OCI-LY3 (cell line): ENCODE results near the gene YAF2.

ENCODE experiments used
- H2AFZ ChIP-seq: fragments of 200-600, 300-600 bp; shearing (Covaris generic); 2 replicates; pipeline ENCODE4 v1.6.0; 2014; ENCODE audit warnings: antibody characterized with exemption, low read depth, low read length
- H3K27ac ChIP-seq: fragments of 200-600, 300-600 bp; sonication (generic); 2 replicates; pipeline ENCODE4 v1.5.1; 2014; ENCODE audit warnings: mild to moderate bottlenecking, low read length, moderate library complexity, mixed read lengths
- H3K27me3 ChIP-seq: fragments of 200-600, 300-600 bp; sonication (generic); 2 replicates; pipeline ENCODE4 v1.6.1; 2014; ENCODE audit warnings: low read depth, low read length, mixed read lengths
- H3K36me3 ChIP-seq: fragments of 200-600, 300-600 bp; sonication (generic); replicated peaks from 2 replicates; pipeline ENCODE3; 2014; ENCODE audit warnings: low read depth, low read length, mixed read lengths
- H3K4me1 ChIP-seq: fragments of 300-600, 200-600 bp; sonication (generic); 2 replicates; pipeline ENCODE4 v1.6.1; 2014; ENCODE audit warnings: low read length, mixed read lengths
- H3K4me2 ChIP-seq: fragments of 200-600, 300-600 bp; sonication (generic); 2 replicates; pipeline ENCODE4 v1.6.1; 2014; ENCODE audit warnings: low read length, mixed read lengths
- H3K4me3 ChIP-seq: fragments of 300-600, 200-600 bp; sonication (generic); 2 replicates; pipeline ENCODE4 v1.5.1; 2014; ENCODE audit warnings: antibody characterized with exemption, mild to moderate bottlenecking, low read length, moderate library complexity
- H3K79me2 ChIP-seq: fragments of 300-600, 200-600 bp; shearing (Covaris generic); 2 replicates; pipeline ENCODE4 v1.6.1; 2014; ENCODE audit warnings: mild to moderate bottlenecking, low read length, mixed read lengths
- H3K9ac ChIP-seq: fragments of 300-600, 200-600 bp; shearing (Covaris generic); 2 replicates; pipeline ENCODE4 v1.6.0; 2014; ENCODE audit warnings: mild to moderate bottlenecking, low read length, moderate library complexity
- H3K9me3 ChIP-seq: fragments of 200-600, 300-600 bp; shearing (Covaris generic); 2 replicates; pipeline ENCODE4 v1.6.1; 2014; ENCODE audit warnings: low read length, mixed read lengths; ENCODE audit not compliant: insufficient read depth
- H4K20me1 ChIP-seq: fragments of 200-600, 300-600 bp; sonication (generic); 2 replicates; pipeline ENCODE4 v1.6.1; 2016; ENCODE audit warnings: low read length, mixed read lengths; ENCODE audit not compliant: insufficient read depth
- EZH2phosphoT487 ChIP-seq: fragments of 200-600 bp; shearing (Covaris generic); IDR thresholded peaks from 2 replicates; pipeline ENCODE4 v1.6.1; 2018; ENCODE audit warnings: antibody characterized with exemption, mixed run types, low read depth
- TF ChIP-seq, protein P1 (sequence below): fragments of 200-600, 300-600 bp; sonication (generic); IDR thresholded peaks from 2 replicates; pipeline ENCODE4 v1.5.1; 2014; ENCODE audit warnings: antibody characterized with exemption, low read length, low read depth

The YAF2 gene

DNA sequence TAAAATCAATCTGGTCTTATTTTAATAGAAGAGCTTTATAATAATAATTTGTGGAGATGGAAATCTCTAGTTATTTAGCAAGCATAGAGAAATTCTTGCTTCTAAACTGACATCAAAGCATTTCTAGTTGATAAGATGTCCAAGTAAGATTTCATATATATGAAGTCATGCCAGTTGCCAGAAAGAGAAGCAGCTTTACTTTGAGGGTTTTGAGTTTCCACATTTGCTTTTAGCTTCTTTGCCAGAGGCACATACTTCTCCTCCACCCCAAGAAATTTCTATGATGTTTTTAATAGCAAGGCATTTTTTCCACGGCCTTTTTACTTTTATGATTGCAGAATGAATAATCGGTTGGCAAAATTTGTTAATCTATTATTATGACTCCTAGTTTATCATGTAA lies 24.2 kb upstream of the YAF2 start:
- H3K4me2 ChIP-seq, result peak overlapping the region; percentile 55
- H3K9ac ChIP-seq, result no peak overlapping the region
- peaks cover 10% of the 10 kb centered on the region for H3K4me1 ChIP-seq
- H3K9me3 ChIP-seq, result no peaks in the 10 kb centered on the region
- TF ChIP-seq EZH2phosphoT487, result no peak
- TF ChIP-seq, protein P1, sequence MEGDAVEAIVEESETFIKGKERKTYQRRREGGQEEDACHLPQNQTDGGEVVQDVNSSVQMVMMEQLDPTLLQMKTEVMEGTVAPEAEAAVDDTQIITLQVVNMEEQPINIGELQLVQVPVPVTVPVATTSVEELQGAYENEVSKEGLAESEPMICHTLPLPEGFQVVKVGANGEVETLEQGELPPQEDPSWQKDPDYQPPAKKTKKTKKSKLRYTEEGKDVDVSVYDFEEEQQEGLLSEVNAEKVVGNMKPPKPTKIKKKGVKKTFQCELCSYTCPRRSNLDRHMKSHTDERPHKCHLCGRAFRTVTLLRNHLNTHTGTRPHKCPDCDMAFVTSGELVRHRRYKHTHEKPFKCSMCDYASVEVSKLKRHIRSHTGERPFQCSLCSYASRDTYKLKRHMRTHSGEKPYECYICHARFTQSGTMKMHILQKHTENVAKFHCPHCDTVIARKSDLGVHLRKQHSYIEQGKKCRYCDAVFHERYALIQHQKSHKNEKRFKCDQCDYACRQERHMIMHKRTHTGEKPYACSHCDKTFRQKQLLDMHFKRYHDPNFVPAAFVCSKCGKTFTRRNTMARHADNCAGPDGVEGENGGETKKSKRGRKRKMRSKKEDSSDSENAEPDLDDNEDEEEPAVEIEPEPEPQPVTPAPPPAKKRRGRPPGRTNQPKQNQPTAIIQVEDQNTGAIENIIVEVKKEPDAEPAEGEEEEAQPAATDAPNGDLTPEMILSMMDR, result no peak
- no peak overlapping the region for H3K27ac ChIP-seq
- no peak overlapping the region for H2AFZ ChIP-seq
- H3K79me2 ChIP-seq, result no peaks in the 10 kb centered on the region
- H3K4me3 ChIP-seq, result no peak overlapping the region
- no peaks in the 10 kb centered on the region for H3K27me3 ChIP-seq
- H3K36me3 ChIP-seq, result no peaks in the 10 kb centered on the region
- H4K20me1 ChIP-seq, result no peaks in the 10 kb centered on the region

DNA sequence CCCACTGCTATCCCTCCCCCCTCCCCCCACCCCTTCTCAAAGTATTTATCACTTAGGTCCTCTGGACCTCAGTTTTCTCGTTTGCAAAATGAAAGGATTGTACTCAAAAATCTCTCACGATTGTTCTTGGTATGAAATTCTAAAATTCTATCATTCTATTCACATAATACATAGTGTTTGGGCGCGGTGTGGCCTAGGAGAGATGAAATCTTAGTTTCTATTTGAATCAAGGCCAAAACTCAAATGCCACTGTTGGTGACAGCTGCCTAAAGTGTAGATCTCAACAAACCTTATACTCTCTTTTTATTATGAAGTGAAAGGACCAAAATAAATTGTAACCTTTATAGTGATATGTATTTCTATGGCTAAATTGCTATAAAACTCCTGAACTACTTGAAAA lies 23.7 kb upstream of the YAF2 start:
- H3K9ac ChIP-seq, result no peak overlapping the region
- H4K20me1 ChIP-seq, result no peaks in the 10 kb centered on the region
- no peaks in the 10 kb centered on the region for H3K27me3 ChIP-seq
- TF ChIP-seq, protein P1, result no peak
- no peak for TF ChIP-seq EZH2phosphoT487
- H3K4me1 ChIP-seq, result peaks cover 10% of the 10 kb centered on the region
- peak overlapping the region; percentile 7; the same call in 1 of the 2 replicates for H3K27ac ChIP-seq
- peak overlapping the region; percentile 47; the same call in 1 of the 2 replicates for H2AFZ ChIP-seq
- peak overlapping the region; percentile 55 for H3K4me2 ChIP-seq
- H3K4me3 ChIP-seq, result peak overlapping the region; percentile 8; the same call in 1 of the 2 replicates
- H3K36me3 ChIP-seq, result no peaks in the 10 kb centered on the region
- H3K79me2 ChIP-seq, result no peaks in the 10 kb centered on the region
- no peaks in the 10 kb centered on the region for H3K9me3 ChIP-seq

DNA sequence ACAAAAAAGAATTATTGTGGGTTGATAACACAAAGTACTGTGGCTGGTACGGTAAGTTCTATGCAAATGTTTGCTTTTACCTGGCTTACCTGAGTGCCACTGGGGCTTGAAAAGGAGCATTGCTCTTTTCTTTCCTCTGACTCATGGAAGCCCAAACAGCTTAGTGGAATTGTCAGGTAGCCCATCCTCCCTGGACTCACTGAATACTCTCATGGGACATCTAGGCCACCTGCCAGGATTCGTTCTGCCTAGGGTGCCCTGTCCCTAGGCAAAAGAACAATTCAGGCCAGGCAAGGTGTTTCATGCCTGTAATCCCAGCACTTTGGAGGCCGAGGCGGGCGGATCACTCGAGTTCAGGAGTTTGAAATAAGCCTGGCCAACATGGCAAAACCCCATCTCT lies 22.5 kb upstream of the YAF2 start:
- H3K4me1 ChIP-seq, result peaks cover 18% of the 10 kb centered on the region
- no peak overlapping the region for H3K4me3 ChIP-seq
- no peaks in the 10 kb centered on the region for H3K79me2 ChIP-seq
- no peak overlapping the region for H3K4me2 ChIP-seq
- no peaks in the 10 kb centered on the region for H4K20me1 ChIP-seq
- H3K27ac ChIP-seq, result no peak overlapping the region
- no peaks in the 10 kb centered on the region for H3K27me3 ChIP-seq
- no peaks in the 10 kb centered on the region for H3K36me3 ChIP-seq
- no peak overlapping the region for H3K9ac ChIP-seq
- TF ChIP-seq EZH2phosphoT487, result no peak
- TF ChIP-seq, protein P1, result no peak
- H2AFZ ChIP-seq, result no peak overlapping the region
- no peaks in the 10 kb centered on the region for H3K9me3 ChIP-seq

DNA sequence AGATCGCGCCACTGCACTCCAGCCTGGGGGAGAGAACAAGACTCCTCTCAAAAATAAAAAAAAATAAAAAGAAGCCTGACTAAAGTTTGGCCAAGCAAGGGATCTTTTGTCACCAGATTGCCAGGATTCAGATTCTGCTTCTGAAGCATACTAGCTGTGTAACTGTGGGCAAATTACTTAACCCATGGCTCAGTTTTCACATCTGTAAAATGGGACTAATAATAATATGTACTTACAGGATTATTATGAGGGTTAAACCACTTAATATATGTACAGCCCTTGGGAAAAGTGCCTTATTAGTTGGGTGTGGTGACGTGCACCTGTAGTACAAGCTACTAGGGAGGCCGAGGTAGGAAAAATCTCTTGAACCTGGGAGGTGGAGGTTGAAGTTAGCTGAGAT lies 21.7 kb upstream of the YAF2 start:
- no peak overlapping the region for H3K9ac ChIP-seq
- TF ChIP-seq EZH2phosphoT487, result no peak
- TF ChIP-seq, protein P1, result no peak
- peaks cover 19% of the 10 kb centered on the region for H3K4me1 ChIP-seq
- no peaks in the 10 kb centered on the region for H3K27me3 ChIP-seq
- H2AFZ ChIP-seq, result no peak overlapping the region
- no peaks in the 10 kb centered on the region for H3K9me3 ChIP-seq
- H3K79me2 ChIP-seq, result no peaks in the 10 kb centered on the region
- no peak overlapping the region for H3K4me2 ChIP-seq
- H4K20me1 ChIP-seq, result no peaks in the 10 kb centered on the region
- H3K4me3 ChIP-seq, result no peak overlapping the region
- no peaks in the 10 kb centered on the region for H3K36me3 ChIP-seq
- H3K27ac ChIP-seq, result no peak overlapping the region
